Peyer's patch (tissue), 4 donors: ENCODE data around the gene INAFM2.

Experiments
- POLR2A ChIP-seq, 2 donors: fragments of 450-650 bp; IDR thresholded peaks; one replicate each; pipeline ENCODE4 v1.5.1; 2017; ENCODE audit warnings: antibody characterized with exemption in 2 of 2, mild to moderate bottlenecking in 2 of 2, moderate library complexity in 2 of 2
- TF ChIP-seq, protein P1 (sequence below), 6 experiments: fragments of 450-650 bp in 4 of 6; fragments of 200-600 bp in 2 of 6; sonication (generic) in 1 of 6; IDR thresholded peaks; one replicate each; pipeline ENCODE4 v1.5.1; 2017 to 2019; ENCODE audit warnings: antibody characterized with exemption in 6 of 6, mild to moderate bottlenecking in 3 of 6, moderate library complexity in 1 of 6

DNA sequence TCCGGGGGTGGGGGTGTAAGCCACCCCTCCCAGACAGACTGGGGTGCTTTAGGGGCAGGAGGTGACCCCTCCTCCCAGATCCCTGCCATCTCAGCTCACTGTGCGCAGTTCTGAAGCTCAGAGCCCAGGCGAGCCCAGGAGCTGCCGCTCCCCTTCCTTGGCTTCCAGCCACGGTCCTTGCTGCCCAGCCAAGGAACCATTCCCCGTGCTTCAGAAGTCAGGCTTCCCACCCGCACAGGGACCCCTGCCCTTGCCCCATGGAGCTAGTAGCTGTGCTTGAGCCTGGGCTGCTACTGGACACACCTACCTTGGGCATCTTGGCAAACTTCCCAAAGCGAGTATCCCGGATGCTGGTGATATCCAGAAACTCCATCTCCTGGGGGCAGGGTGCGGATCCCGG is 20.5 kb upstream of the INAFM2 start:
- TF ChIP-seq, protein P1, sequence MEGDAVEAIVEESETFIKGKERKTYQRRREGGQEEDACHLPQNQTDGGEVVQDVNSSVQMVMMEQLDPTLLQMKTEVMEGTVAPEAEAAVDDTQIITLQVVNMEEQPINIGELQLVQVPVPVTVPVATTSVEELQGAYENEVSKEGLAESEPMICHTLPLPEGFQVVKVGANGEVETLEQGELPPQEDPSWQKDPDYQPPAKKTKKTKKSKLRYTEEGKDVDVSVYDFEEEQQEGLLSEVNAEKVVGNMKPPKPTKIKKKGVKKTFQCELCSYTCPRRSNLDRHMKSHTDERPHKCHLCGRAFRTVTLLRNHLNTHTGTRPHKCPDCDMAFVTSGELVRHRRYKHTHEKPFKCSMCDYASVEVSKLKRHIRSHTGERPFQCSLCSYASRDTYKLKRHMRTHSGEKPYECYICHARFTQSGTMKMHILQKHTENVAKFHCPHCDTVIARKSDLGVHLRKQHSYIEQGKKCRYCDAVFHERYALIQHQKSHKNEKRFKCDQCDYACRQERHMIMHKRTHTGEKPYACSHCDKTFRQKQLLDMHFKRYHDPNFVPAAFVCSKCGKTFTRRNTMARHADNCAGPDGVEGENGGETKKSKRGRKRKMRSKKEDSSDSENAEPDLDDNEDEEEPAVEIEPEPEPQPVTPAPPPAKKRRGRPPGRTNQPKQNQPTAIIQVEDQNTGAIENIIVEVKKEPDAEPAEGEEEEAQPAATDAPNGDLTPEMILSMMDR (IDR thresholded peaks at IDR 0.05): no peak
- no peak for TF ChIP-seq POLR2A (IDR thresholded peaks at IDR 0.05)
